Measurements from ENCODE around the gene FBXO17. TPM values are rescaled to one million over a fixed set of nuclear protein-coding genes. Genes with fewer than 3 reads are reported as not detected.

FBXO17 gene
- total RNA-seq, 4 donors from 2014 or later, result 31.9 to 59.6 (median 54.0) TPM

DNA sequence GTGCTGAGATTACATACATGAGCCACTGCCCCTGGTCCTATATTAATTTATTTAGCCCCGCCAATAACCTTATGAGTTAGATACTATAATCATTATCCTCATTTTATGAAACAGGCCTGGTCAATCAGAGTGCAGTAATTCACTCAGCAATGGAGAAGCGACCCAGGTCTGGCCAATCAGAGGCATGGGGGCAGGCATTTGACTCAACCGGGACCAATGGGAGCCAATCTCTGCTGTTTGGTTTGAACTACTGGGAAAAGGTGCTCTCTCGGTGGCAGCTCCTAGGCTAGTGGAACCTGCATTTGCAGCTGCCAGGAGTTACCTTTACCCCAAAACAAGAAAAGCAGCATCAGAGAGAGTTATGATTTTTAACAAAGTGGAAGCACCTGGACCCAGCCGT, 82.7 kb downstream of the FBXO17 start:
- peaks cover 0 to 63% (median 5%) of the 10 kb centered on the region in 3 donors for H3K36me3 ChIP-seq
- no peaks in the 10 kb centered on the region for H3K27me3 ChIP-seq
- 85 to 88% methylated on average over 5 of the region's 5 CpGs for WGBS, 2 donors
- TF ChIP-seq POLR2A (IDR thresholded peaks at IDR 0.05) (no peak), EP300 (IDR thresholded peaks at IDR 0.05) (no peak), CTCF (IDR thresholded peaks at IDR 0.05) (no peak)
- no peaks in the 10 kb centered on the region for H3K9me3 ChIP-seq
- peak overlapping the region in 1 of 4 donors; percentile 8 for H3K27ac ChIP-seq
- H3K4me3 ChIP-seq, result no peak overlapping the region
- peaks cover 0 to 31% (median 5%) of the 10 kb centered on the region in 4 donors for H3K4me1 ChIP-seq
- no peak for DNase-seq (ENCODE audit: low spot score in 2 of 2)

- Histone ChIP-seq H3K9me3 (no peaks in the 10 kb centered on the region), H3K4me1 (peaks cover 0 to 21% (median 0%) of the 10 kb centered on the region in 4 donors), H3K27me3 (no peaks in the 10 kb centered on the region), H3K4me3 (no peak overlapping the region), H3K36me3 (peaks cover 0 to 74% (median 5%) of the 10 kb centered on the region in 3 donors), H3K27ac (peak overlapping the region in 2 of 4 donors; percentile 29 to 36)
- WGBS, 2 donors, result 42 to 53% methylated on average over 6 of the region's 6 CpGs
- no peak for DNase-seq (ENCODE audit: low spot score in 2 of 2)
- TF ChIP-seq CTCF (IDR thresholded peaks at IDR 0.05), result no peak
- no peak for TF ChIP-seq POLR2A (IDR thresholded peaks at IDR 0.05)
- TF ChIP-seq EP300 (IDR thresholded peaks at IDR 0.05), result no peak
These were observed 83.8 kb downstream of the FBXO17 start for GRCh38 chr19:38891771-38892170.

Other genes with a start within 250 kb of the FBXO17 start
- 1 to 10 TPM; 3.5 to 5.7 (median 4.8) TPM for gene CAPN12, start 231.3 kb downstream of the FBXO17 start, total RNA-seq
- gene LGALS7, start 202.2 kb downstream of the FBXO17 start, total RNA-seq, result not detected
- not detected for gene LGALS7B, start 186.5 kb downstream of the FBXO17 start, total RNA-seq
- 1 to 10 TPM in 1 of 4 donors, under 1 TPM in 2, not detected in 1; 0.20 to 2.1 (median 0.63) TPM for gene LGALS4, start 162.8 kb downstream of the FBXO17 start, total RNA-seq
- 100 to 1,000 TPM in 3 of 4 donors, 10 to 100 TPM in 1; 81.8 to 135 (median 119) TPM for gene ECH1, start 143.9 kb downstream of the FBXO17 start, total RNA-seq
- gene HNRNPL, start 125.8 kb downstream of the FBXO17 start, total RNA-seq, result 100 to 1,000 TPM; 170 to 205 (median 179) TPM
- 10 to 100 TPM in 2 of 4 donors, 1 to 10 TPM in 2; 8.4 to 28.8 (median 11.6) TPM for gene RINL, start 97.5 kb downstream of the FBXO17 start, total RNA-seq
- 100 to 1,000 TPM; 108 to 154 (median 129) TPM for gene SIRT2, start 76.1 kb downstream of the FBXO17 start, total RNA-seq
- gene NFKBIB, start 75.8 kb downstream of the FBXO17 start, total RNA-seq, result 10 to 100 TPM; 16.0 to 33.0 (median 25.2) TPM
- gene CCER2, start 63.6 kb downstream of the FBXO17 start, total RNA-seq, result not detected
- 10 to 100 TPM; 12.7 to 21.6 (median 15.8) TPM for gene SARS2, start 45.0 kb downstream of the FBXO17 start, total RNA-seq
- gene MRPS12, start 44.8 kb downstream of the FBXO17 start, total RNA-seq, result 10 to 100 TPM; 29.9 to 43.9 (median 33.1) TPM
- gene FBXO27, start 56.8 kb upstream of the FBXO17 start, total RNA-seq, result 1 to 10 TPM; 3.6 to 8.0 (median 5.9) TPM
- 1 to 10 TPM in 3 of 4 donors, under 1 TPM in 1; 0.90 to 3.1 (median 1.6) TPM for gene ACP7, start 108.6 kb upstream of the FBXO17 start, total RNA-seq
- 10 to 100 TPM; 22.9 to 45.1 (median 32.3) TPM for gene PAK4, start 150.0 kb upstream of the FBXO17 start, total RNA-seq
- gene NCCRP1, start 221.2 kb upstream of the FBXO17 start, total RNA-seq, result not detected
- 1 to 10 TPM in 2 of 4 donors, not detected in 2; 1.3 to 6.0 TPM for gene SYCN, start 228.5 kb upstream of the FBXO17 start, total RNA-seq